ENCODE measurements around the gene RAP2B.

Gene RAP2B

DNA sequence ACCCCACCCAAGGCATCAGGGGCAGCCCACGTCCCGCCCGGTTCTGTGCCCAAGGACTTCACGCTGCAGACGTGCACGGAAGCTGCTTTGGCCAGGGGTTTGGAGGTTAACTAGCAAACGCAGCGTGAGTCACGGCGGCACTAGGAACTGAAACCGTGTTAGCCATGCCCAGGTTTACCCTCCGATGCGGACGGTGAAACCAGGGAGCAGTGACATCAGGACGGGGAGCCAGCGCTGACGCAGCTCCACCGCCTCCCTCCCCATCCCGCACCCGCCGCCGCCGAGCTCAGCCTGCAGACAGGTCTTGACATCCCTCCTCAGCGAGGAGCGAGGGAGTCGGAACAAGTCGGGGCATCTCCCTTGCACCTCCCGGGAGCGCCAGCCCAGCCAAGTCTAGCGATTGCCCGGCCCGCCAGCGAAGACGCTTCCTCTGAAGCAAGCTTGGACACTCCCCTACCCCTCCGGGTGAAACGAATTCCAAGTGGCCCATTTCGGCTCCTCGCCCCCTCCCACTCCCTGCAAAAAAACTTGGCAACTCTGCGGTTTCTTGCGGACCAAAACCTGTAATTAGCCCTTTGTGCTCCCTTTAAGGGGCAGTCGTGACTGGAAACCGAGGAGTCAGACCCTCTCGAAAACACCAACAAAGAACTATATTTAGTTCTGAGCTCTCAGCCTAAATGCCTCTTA is 1.4 kb upstream of the RAP2B start:
- DNase-seq (ENCODE audit: low read depth) = peak; percentile 37

DNA sequence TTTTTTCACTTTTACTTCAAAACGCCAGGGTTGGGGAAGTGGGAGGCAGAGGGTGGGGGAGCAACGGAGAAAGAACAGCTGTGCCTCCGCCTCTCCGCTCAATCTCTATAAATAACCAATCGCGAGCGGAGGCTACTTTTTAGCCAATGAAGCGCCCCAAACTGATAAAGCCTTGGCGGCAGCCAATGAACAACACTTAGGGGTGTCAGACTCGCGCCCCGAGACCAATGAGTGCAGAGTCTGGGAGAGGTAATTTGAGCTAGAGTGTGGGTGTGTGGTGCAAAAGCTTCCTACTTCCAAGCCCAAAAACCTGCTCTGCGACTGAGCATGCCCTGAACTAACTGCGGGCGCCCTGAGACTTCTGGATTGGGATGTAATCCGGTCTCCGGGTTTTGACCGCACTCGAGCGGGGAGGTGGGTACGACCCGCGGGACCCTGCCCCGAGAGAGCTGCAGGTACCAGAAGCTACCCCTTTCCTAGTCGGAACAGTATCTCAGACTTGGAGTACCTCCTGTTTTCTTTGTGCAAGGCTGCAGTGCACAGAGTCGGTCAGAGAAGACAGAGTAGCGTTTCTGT is 800 bp upstream of the RAP2B start:
- DNase-seq (ENCODE audit: low read depth) = peak; percentile 78

- DNase-seq (ENCODE audit: low read depth) = peak; percentile 1
Observed at GRCh38 chr3:153162513-153163392, 727 bp downstream of the RAP2B start.

DNA sequence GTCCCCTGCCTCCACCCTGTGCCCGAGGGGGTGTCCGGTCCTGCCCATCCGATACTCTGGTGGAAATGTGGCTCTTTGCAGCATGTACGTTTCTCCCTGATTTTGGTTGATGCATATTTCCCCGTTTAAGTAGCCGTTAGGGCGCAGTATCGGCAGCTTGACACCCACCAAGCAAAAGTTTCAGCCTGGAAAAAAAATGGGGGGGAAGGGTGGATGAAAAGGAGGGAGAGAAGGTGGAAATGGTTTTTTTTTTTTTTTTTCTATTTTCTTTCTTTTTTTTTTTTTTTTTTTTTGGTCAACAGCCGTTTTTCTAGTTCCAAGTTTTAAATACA is 1.3 kb downstream of the RAP2B start:
- no peak for DNase-seq (ENCODE audit: low read depth)

DNA sequence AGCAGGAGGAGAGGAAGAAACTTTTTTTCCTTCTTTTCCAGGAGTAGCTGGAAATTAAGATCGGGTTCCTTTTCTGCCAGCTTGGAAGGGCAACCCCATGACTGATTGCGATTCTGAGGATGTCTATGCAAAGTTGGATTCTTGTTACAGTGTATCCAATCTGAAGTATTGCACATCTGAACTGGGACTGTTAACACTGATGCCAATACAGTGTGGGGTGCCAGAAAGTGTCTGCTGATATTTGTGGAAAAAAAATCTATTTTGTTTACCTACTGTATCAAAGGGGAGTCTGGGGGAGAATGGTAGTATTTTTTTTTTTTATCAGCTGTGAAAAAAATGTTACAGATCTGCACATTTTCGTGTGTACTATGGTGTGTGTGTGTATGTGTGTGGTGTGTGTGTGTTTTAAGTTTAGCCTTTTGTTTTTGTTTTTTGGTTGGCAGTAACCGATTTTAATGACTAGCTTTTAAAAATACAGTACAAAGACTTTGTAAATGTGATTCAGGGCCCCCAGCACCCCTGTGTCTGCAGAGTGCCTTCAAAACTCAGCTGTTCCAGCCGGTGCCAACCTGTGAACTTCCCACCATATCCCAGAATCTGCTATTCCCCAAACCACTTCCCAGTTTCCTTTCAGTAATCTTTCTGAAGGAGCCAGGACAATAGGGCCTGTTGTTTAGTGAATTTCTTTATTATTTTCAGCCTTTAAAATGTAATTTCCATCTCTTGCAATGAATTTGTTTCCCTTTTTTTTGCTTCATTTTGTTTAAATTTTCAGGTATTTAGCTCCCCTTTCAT is 1.9 kb downstream of the RAP2B start:
- no peak for DNase-seq (ENCODE audit: low read depth)

- DNase-seq (ENCODE audit: low read depth) = no peak
Observed at GRCh38 chr3:153165261-153165681, 3.2 kb downstream of the RAP2B start.

DNA sequence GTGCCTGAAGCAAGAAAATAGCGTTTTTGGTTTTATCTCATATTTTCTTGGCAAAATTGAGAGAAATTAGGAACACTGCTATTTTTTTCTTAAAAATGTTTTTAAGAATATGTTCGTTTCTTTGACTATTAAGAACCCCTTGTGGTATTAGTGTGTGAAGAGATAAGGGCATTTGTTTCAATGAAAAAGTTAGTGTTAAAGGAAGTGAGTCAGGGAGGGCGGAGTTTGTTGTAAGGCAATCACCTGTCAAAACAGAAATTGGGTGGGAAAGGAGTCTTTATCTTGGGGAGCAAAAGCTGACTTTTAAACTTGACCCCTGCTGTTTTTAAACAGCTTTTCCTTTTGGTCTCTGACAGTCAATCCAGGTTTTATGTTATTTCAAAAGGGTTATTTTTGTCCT is 4.2 kb downstream of the RAP2B start:
- peak; percentile 10 for DNase-seq (ENCODE audit: low read depth)

DNA sequence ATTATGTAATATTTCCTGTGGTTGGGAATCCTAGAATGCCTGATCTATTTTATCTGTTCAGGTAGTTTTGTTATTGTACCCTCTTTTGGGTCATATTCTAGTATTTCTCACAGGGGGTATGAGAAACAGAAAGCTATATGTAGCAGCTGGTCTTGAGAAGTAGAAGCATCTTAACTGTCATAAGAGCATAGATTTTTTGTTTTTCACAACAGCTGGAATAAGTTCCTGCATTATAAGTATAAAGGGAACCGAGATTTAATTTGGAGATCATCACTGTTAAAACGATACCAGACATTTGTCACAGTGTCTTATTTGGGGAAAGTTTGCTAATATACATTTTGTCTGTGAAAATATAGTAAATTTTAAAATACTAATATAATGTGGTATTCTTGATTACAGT is 4.8 kb downstream of the RAP2B start:
- no peak for DNase-seq (ENCODE audit: low read depth)

DNA sequence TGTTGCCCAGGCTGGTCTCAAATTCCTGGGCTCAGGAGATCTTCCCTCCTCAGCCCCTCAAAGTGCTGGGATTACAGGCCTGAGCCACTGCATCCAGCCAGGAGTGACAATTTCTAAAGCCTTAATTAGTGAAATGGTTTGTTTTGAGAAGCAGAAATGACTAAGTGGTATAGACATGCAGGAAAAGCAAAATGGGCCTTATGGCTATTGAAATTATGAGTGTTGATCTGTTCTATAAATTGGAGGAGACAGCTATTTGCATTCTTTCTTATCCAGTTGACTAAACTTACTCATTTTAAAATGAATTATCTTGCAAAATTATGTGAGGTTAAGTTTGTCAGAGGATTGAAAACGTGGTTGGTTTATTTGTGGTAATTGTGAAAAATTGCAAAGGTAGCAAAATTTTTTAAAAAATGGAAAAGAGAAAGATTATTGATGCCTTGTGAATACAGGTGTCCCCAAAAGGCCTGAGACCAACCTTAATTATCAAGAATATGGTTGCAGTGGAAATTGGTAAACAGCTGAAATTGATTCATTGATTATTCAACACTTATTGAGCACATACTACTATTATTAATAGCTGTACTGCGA is 7.9 kb downstream of the RAP2B start:
- DNase-seq (ENCODE audit: low read depth) = no peak

DNA sequence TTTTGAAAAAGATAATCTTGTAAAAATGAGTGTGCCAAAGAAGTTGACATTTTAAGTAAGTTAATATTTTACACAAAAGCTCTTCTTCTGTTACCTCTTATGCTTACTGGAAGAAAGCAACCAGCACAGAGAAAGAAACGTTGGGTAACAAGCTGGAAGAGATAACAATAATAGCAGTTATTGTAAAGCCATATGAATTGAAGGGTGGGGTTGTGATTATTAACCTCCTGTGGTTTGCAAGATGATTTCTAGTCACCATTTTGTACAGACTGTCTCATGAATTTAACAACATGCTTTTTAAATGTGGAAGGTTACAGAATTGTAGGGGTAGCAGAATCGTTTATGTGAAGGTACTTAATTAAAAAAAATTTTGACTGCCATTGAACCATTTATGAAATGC is 9.2 kb downstream of the RAP2B start:
- no peak for DNase-seq (ENCODE audit: low read depth)

- no peak for DNase-seq (ENCODE audit: low read depth)
Observed at GRCh38 chr3:153171918-153172317, 9.9 kb downstream of the RAP2B start.

DNA sequence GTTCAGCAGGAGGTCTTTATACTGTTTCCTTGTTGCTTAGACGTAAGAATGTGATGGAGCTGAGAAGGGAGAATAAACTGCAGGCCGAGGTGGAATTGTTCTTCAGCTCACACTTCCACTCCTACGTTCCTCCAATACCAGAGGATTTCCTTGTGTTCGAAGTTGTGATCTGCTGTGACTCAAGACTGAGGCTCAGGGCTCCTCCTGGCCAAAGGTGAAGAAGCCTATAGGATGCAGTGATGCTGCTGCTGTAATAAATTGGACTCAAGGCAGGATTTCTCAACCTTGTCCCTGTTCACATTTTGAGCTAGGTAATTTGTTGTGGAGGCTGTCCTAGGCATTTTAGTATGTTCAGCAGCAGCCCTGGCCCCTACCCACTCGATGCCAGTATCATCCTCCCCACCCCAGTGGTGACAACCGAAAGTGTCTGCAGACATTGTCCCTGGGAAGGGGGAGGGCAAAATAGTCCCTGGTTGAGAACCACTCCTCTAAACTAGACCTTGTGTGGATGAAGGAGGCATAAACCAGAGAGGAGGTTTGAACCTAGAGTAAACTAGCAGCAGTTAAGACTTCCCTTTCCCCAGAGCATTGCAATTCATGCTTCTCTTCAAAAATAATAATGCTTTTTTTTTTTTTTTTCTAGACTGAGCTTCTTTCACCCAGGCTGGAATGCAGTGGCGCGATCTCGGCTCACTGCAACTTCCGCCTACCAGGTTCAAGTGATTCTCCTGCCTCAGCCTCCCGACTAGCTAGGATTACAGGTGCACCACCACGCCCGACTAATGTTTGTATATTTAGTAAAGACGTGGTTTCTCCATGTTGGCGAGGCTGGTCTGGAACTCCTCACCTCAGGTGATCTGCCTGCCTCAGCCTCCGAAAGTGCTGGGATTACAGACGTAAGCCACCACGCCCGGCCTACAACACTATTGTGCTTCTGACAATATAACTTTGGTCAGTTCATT is 11.1 kb downstream of the RAP2B start:
- DNase-seq (ENCODE audit: low read depth) = no peak

DNA sequence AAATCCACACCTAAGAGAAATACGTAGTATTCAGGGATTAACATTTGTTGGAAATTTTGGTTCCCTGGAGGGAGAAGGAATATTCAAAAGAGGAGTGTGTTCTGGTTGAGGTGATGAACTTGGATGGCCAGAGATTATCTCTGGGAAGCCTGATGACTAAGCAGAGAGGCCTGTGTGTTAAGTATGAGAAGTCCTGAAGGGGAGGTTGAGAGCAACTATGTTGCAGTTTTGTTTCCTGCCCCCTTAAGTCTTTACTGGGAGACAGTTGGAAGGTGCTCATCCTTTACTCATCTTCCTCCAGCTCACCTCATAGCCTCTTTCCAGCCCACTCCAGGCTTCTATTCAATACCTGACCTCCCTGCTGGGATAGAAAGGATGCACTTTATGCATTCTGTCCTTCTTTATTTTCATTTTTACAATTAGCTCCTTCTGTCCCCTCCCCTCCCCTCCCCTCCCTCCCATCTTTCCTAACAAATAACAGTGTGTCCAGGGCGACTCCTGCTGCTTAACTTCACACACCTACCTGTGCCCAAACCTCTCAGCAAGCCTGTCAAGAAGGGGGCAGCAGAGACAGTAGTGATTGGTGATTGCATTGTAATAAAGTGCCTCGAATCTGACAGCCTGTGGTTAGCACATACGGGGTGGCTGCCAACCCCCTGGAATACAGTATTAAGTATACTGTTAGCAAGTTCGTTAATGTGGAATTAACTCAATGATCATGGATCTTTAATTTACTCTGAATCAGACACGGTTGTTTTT is 11.9 kb downstream of the RAP2B start:
- no peak for DNase-seq (ENCODE audit: low read depth)

DNA sequence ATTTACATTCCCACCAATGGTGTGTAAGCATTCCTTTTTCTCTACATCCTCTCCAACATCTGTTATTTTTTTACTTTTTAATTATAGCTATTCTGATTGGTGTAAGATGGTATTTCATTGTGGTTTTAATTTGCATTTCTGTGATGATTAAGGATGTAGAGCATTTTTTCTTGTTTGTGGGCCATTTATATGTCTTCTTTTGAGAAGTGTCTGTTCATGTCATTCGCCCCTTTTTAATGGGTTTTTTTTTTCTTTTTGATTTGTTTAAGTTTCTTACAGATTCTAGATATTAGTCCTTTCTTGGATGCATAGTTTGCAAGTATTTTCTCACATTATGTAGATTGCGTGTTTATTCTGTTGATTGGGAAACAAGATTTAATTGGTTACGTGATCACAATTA is 14.2 kb downstream of the RAP2B start:
- DNase-seq (ENCODE audit: low read depth) = no peak

DNA sequence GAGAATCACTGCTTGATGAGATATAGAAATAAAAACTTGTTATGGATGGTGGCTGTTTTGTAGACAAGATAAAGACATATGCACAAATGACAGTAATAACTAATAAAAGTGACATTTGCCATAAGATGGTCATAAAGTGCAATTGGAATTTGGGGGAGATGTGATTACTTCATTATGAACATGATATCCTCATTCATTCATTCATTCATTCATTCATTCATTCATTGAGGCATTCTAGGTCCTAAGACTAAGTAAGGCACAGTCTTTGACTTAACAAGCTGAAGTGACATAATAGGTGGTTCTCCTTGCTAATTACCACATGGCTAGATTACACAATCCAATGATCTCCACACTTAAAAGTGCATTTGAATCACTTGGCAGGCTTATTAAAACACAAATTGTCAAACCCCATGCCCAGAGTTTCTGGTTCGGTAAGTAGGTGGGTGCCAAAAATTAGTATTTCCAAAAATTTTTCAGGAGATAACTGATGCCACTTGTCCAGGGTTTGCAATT is 18.9 kb downstream of the RAP2B start:
- no peak for DNase-seq (ENCODE audit: low read depth)

DNA sequence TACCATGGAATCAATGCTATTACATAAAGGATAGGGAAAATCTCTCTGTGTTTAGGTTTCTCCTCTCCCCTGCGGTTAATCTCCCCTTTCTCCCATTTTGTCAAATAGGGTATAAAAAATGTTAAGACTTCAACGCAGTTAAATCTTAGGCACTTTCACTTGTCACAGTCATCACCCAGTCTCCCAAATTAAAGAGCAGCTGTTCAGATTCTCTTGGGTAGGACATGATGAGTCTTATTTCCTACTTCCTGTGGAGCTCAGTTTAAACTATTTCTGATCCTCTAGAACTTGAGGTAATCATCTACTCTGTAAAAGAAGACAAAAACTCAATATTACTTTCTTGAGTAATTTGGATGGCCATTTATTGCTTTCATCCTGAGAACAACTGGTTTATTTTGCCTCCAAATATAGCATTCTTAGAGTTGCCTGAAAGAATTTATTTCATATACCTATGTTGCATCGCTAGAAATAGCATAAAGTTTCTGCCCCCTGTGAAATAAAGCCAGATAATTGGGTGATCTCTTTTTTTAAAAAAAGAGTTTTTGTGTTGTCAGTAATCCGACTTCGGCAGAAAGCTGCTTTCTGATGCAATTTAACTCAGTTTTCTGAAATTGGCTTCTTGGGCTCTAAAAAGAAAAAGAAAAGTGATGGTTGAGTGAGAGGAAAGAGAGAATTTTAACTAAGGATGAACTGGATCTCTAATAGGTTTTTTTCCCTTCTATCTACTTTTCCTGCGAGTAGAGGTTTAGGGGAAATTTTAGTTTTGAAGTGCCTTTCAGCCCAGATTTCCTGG is 20.7 kb downstream of the RAP2B start:
- no peak for DNase-seq (ENCODE audit: low read depth)

DNA sequence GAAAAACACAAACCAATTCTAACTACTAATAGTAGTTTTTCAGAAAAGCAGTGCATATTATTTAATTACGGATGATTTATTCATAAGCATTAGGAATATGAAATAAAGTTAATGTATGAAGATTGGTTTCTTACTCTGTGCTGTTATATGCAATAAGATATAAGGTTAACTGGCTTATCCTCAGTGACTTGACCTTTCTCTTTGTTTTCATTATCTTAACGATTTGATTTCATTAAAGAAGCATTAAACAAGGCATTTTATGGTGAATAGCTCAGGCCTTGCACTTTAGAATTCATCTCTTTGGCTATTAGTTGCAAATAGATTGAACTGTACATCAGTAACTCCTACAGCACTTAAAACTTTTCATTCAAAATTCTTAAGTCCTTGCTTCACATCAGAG is 28.9 kb downstream of the RAP2B start:
- DNase-seq (ENCODE audit: low read depth) = no peak

GRCh38 chr3:153192327-153192726 is 30.3 kb downstream of the RAP2B start:
- DNase-seq (ENCODE audit: low read depth) = no peak
